NK-92 (cell line): ENCODE measurements around the gene TDRD10.

ENCODE experiments used
- DNase-seq: peaks from one replicate; lab custom pipeline; 2025; ENCODE audit not compliant: unreplicated experiment; lab: John Stamatoyannopoulos, UW

The TDRD10 gene

GRCh38 chr1:154577346-154578057, 75.5 kb downstream of the TDRD10 start:
- DNase-seq = no peak

DNA sequence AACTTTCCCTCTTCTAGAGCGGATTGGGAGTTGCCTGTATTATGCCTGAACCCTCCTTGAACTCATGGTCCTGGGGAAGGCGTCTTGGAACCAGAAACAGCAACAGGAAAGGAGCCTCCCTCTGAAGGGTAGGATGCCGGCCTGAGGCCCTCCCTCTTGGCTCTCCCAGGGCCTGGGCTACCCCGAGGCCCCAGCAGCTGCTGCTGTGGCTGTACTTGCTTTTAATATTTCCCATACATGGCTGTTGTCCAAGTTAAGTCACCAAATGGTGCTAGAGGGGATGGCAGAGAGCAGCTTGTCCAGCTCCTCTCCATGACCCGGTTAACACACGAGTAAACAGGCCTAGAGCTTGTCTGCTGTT, 76.0 kb downstream of the TDRD10 start:
- DNase-seq = no peak

DNA sequence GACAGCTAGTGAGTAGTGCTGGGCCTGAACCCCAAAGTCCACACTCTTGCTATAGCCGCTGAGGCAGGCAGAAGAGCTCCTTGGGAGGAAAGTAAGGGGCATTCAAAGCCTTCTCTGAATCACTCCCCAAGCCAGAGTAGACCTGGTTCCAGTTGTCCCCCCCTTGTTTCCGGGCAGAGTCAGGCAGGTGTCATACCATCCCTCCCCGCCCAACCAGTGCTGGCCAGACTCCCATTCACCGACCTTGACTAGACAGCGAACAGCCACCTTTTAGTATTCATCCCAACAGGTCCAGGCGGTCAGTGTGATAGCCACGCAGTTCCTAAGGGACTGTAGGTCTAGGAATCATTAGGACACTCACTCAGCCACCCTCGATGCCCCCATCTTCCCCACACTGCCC, 77.4 kb downstream of the TDRD10 start:
- DNase-seq = no peak

DNA sequence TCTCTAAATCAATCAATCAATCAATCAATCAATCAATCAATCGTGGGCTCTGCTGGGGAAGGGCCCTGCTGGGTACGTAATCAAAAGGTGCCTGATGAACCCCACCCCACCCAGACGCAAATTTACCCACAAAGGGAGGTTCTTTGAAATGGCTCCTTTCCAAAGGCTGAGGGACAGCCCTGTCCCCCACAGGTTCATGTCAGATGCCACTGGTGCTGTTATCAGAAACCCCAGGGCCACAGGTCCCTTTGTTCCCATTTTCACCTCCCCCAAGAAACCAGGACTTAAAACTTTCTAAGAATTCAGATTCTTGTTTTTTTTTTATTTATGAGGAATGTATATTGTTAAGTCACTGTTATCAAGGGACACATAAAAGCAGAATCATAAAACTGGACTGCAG, 79.7 kb downstream of the TDRD10 start:
- no peak for DNase-seq

GRCh38 chr1:154582885-154583284, 80.9 kb downstream of the TDRD10 start:
- DNase-seq = no peak

GRCh38 chr1:154583773-154584172, 81.8 kb downstream of the TDRD10 start:
- DNase-seq = no peak

GRCh38 chr1:154584267-154584994, 82.4 kb downstream of the TDRD10 start:
- DNase-seq = no peak

- DNase-seq = no peak
Observed at GRCh38 chr1:154586231-154586630, 84.2 kb downstream of the TDRD10 start.

DNA sequence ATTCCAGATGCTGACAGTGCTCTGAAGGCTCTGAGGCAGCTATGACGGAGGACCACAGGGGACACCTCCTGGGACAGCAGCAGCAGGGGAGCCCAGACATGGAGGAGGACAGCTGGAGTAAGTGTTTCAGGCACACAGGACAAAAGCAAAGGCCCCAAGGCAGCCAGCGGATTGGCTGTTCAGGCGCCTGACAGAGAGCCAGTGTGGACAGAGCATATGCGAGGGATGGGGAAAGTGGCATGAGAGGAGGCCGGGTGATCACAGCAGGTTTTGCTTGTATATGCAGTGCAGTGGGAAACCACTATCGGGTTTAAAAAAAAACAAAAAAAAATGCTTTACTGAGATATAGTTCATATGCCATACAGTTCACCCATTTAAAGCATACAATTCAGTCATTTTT, 84.6 kb downstream of the TDRD10 start:
- no peak for DNase-seq

DNA sequence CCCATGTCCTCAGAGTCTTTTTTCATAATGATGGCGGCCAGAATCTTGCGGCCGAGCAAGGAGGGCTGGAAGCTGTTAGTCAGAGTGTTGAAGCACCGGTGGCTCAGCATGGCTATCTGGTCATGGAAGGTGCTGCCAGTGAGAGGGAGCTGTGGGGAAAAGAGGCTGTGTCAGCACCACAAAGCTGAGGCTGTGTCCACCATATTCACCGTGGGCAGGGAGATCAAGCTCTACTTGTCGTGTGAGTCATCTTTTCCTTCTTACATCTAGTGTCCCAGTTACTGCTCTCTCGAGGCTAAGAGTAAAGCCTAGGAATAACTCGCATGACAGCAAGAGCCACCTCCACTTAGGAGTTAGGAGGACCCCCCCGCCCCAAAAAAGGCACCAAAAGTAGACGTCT, 87.8 kb downstream of the TDRD10 start:
- DNase-seq = no peak

DNA sequence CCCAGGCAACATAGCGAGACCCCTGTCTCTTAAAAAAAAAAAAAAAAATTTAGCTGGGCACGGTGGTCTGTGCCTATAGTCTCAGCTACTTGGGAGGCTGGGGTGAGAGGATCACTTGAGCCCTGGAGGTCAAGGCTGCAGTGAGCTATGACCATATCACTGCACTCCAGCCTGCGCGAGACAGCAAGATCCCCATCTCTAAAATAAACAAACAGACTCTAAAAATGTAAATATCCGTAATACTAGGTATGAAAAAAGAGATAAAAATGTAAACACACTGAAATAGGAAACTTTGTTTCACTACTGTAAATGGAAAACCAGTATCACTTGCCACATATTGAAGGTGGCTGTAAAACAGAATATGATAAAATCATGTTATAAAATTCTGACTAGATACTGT, 88.7 kb downstream of the TDRD10 start:
- DNase-seq = no peak

GRCh38 chr1:154591206-154591605, 89.2 kb downstream of the TDRD10 start:
- DNase-seq = no peak

- DNase-seq = no peak
Observed at GRCh38 chr1:154593390-154593789, 91.4 kb downstream of the TDRD10 start.

GRCh38 chr1:154594811-154595210, 92.8 kb downstream of the TDRD10 start:
- DNase-seq = no peak

- no peak for DNase-seq
Observed at GRCh38 chr1:154595621-154596020, 93.6 kb downstream of the TDRD10 start.
